Measurements from ENCODE around the gene ELOA. TPM values are rescaled to one million over a fixed set of nuclear protein-coding genes. Genes with fewer than 3 reads are reported as not detected.

Gene ELOA
- total RNA-seq, 2 experiments from 2014 or later: 28.1 to 33.0 TPM

DNA sequence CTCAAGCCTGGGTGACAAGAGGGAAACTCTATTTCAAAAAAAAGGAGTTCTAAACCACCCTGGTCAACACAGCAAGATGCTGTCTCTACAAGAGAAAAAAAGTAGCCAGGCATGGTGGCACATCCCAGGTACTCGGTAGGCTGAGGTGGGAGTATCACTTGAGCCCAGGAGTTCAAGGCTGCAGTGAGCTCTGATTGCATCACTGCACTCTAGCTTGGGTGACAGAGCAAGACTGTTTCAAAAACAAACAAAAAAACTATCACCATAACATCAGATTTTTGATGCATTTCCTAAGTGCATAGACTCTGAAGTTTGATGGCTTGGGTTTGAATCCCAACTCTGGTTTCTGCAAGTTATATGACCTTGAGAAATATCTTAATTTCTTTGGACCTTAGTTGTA is 9.6 kb downstream of the ELOA start:
- Mint-ChIP-seq H3K9me3 (no peaks in the 10 kb centered on the region), H3K4me1 (ENCODE audit: low read depth) (peaks cover 17% of the 10 kb centered on the region), H3K27ac (no peak overlapping the region), H3K36me3 (ENCODE audit: low read depth) (peaks cover 92% of the 10 kb centered on the region), H3K4me3 (no peak overlapping the region), H3K27me3 (no peaks in the 10 kb centered on the region)
- H3K36me3 ChIP-seq (ENCODE audit: insufficient read depth, low read length): peaks cover 88% of the 10 kb centered on the region
- CTCF ChIA-PET: no interaction called here
- no peaks in the 10 kb centered on the region for H3K9me3 ChIP-seq (ENCODE audit: control insufficient read depth in 1 of 2, insufficient read depth in 1 of 2, low read length in 2 of 2)
- DNase-seq (no peak), ATAC-seq (ENCODE audit: poor library complexity) (no peak)
- intact Hi-C loops (cut with DNase I, micrococcal nuclease): loop anchor here in 1 of 2 experiments (5.0 kb wide), 1 partner anchor 206 kb away; no protein-coding TSS in a partner anchor
- no peak overlapping the region for H3K4me3 ChIP-seq (ENCODE audit: low read length)
- no peaks in the 10 kb centered on the region for H3K27me3 ChIP-seq (ENCODE audit: control insufficient read depth in 1 of 2, insufficient read depth in 2 of 2, low read length in 2 of 2)
- TF ChIP-seq, protein P1, sequence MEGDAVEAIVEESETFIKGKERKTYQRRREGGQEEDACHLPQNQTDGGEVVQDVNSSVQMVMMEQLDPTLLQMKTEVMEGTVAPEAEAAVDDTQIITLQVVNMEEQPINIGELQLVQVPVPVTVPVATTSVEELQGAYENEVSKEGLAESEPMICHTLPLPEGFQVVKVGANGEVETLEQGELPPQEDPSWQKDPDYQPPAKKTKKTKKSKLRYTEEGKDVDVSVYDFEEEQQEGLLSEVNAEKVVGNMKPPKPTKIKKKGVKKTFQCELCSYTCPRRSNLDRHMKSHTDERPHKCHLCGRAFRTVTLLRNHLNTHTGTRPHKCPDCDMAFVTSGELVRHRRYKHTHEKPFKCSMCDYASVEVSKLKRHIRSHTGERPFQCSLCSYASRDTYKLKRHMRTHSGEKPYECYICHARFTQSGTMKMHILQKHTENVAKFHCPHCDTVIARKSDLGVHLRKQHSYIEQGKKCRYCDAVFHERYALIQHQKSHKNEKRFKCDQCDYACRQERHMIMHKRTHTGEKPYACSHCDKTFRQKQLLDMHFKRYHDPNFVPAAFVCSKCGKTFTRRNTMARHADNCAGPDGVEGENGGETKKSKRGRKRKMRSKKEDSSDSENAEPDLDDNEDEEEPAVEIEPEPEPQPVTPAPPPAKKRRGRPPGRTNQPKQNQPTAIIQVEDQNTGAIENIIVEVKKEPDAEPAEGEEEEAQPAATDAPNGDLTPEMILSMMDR (IDR thresholded peaks at IDR 0.05): no peak
- H3K4me1 ChIP-seq (ENCODE audit: insufficient read depth, low read length): no peaks in the 10 kb centered on the region
- no peak overlapping the region for H3K27ac ChIP-seq (ENCODE audit: low read depth in 1 of 2, low read length in 2 of 2)
- POLR2A ChIA-PET: interaction anchor here (3.1 kb wide), 1 partner anchor 9 kb away, joined by 13 read pairs; the partner anchor contains the start of gene ELOA

DNA sequence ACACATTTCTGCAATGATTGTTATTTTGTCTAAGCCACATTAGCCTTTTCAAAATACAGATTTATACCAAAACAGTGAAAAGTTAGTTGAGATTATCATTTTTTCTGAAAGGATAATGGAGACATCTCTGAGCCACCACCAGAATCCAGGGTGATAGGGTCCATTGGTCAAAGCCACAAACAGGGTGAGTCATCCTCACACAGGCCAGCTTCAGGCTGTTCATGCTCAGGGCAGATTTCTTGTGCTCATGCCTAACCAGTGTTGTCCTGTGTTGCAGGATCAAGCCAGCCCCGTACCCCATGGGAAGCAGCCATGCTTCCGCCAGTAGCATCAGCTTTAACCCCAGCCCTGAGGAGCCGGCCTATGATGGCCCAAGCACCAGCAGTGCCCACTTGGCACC is 13.4 kb downstream of the ELOA start:
- TF ChIP-seq, protein P1 (IDR thresholded peaks at IDR 0.05): no peak
- H3K9me3 ChIP-seq (ENCODE audit: control insufficient read depth in 1 of 2, insufficient read depth in 1 of 2, low read length in 2 of 2): no peaks in the 10 kb centered on the region
- H3K36me3 ChIP-seq (ENCODE audit: insufficient read depth, low read length): peaks cover 95% of the 10 kb centered on the region
- H3K27me3 Mint-ChIP-seq: no peaks in the 10 kb centered on the region
- ChIA-PET POLR2A (no interaction called here), CTCF (no interaction called here)
- no peak overlapping the region for H3K4me3 Mint-ChIP-seq
- H3K4me1 Mint-ChIP-seq (ENCODE audit: low read depth): no peaks in the 10 kb centered on the region
- H3K27me3 ChIP-seq (ENCODE audit: control insufficient read depth in 1 of 2, insufficient read depth in 2 of 2, low read length in 2 of 2): no peaks in the 10 kb centered on the region
- H3K36me3 Mint-ChIP-seq (ENCODE audit: low read depth): peaks cover 96% of the 10 kb centered on the region
- DNase-seq (no peak), ATAC-seq (ENCODE audit: poor library complexity) (no peak)
- H3K27ac ChIP-seq (ENCODE audit: low read depth in 1 of 2, low read length in 2 of 2): no peak overlapping the region
- no peaks in the 10 kb centered on the region for H3K9me3 Mint-ChIP-seq
- no peak overlapping the region for H3K4me3 ChIP-seq (ENCODE audit: low read length)
- H3K27ac Mint-ChIP-seq: no peak overlapping the region
- H3K4me1 ChIP-seq (ENCODE audit: insufficient read depth, low read length): no peaks in the 10 kb centered on the region
- intact Hi-C loops (cut with DNase I, micrococcal nuclease): no loop called here

DNA sequence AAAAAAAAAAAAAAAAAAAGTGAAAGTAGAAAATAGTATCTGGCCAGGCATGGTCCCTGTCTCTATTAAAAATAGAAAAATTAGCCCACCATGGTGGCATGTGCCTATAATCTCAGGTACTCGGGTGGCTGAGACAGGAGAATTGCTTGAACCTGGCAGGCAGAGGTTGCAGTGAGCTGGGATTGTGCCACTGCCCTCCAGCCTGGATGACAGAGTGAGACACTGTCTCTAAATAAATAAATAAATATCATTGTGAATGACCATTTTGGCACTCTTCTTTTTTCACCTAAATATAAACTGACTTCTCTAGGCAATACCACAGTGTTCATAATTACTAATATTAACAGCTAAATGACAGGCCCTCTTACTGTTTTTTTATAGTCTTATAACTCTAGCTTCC is 14.5 kb downstream of the ELOA start:
- no peaks in the 10 kb centered on the region for H3K9me3 ChIP-seq (ENCODE audit: control insufficient read depth in 1 of 2, insufficient read depth in 1 of 2, low read length in 2 of 2)
- peaks cover 88% of the 10 kb centered on the region for H3K36me3 ChIP-seq (ENCODE audit: insufficient read depth, low read length)
- intact Hi-C loops (cut with DNase I, micrococcal nuclease): no loop called here
- no peaks in the 10 kb centered on the region for H3K4me1 Mint-ChIP-seq (ENCODE audit: low read depth)
- H3K27ac Mint-ChIP-seq: no peak overlapping the region
- no peaks in the 10 kb centered on the region for H3K9me3 Mint-ChIP-seq
- H3K27ac ChIP-seq (ENCODE audit: low read depth in 1 of 2, low read length in 2 of 2): no peak overlapping the region
- ATAC-seq (ENCODE audit: poor library complexity) (no peak), DNase-seq (no peak)
- peaks cover 97% of the 10 kb centered on the region for H3K36me3 Mint-ChIP-seq (ENCODE audit: low read depth)
- CTCF ChIA-PET: interaction anchor here (0.8 kb wide), 1 partner anchor 14 kb away, joined by 3 read pairs; no protein-coding TSS in a partner anchor
- H3K27me3 Mint-ChIP-seq: no peaks in the 10 kb centered on the region
- TF ChIP-seq, protein P1 (IDR thresholded peaks at IDR 0.05): no peak
- no peaks in the 10 kb centered on the region for H3K27me3 ChIP-seq (ENCODE audit: control insufficient read depth in 1 of 2, insufficient read depth in 2 of 2, low read length in 2 of 2)
- H3K4me3 ChIP-seq (ENCODE audit: low read length): no peak overlapping the region
- POLR2A ChIA-PET: no interaction called here
- H3K4me1 ChIP-seq (ENCODE audit: insufficient read depth, low read length): no peaks in the 10 kb centered on the region
- H3K4me3 Mint-ChIP-seq: no peak overlapping the region
